Measurements from ENCODE around the gene LCA5L. TPM values are rescaled to one million over a fixed set of nuclear protein-coding genes. Genes with fewer than 3 reads are reported as not detected.
"Not testable (repeated sequence)": the region's sequence is repeated elsewhere in the genome, so short reads cannot be mapped to it uniquely, and the experiment has no call there.

The LCA5L gene
- polyA plus RNA-seq, 4 donors, result 3.8 to 8.2 (median 4.4) TPM

GRCh38 chr21:39452207-39452969 lies 6.8 kb upstream of the LCA5L start:
- DNase-seq (ENCODE audit: low read depth in 4 of 4, low spot score in 3 of 4), result no peak

DNA sequence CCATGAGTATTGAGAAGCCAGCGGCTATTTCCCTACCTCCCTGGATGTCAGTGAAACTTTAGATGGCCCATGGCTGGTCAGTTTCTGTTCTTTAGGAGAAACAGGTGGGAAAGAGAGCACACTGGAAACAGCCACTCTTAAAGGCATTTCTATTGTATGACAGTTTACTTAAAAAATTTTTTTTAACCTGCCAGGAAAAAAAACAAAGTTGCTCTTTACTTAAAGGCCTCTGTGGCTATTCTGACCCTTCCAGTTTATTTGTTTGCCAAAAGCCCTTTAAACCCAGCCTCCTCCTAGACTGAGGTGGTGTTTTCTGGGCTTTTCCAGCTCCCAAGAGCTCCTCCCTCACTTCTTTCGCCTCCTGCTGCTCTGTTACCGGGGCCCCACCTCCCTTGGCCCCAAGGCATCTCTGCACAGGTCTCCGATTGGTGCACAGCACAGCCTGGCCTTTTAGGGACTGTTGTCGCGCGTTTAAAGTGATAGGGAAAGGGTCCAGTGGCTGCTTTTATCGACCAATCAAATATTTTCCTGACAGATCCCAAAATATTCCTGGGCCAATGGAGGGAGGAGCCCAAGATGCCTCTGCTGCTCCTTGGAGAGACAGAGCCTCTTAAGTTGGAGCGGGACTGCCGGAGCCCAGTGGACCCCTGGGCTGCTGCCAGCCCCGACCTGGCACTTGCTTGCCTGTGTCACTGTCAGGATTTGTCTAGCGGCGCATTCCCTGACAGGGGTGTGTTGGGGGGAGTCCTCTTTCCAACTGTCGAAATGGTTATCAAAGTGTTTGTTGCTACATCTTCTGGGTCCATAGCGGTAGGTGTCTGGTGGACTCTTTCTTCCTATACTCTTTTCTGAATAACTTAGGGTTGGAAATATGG lies 6.0 kb upstream of the LCA5L start, which contains the start of gene SH3BGR:
TSS of gene SH3BGR (plus strand) at position 639 of the 875 bp plus-strand sequence. CDS start at position 766, 127 bp downstream.
- no peak for DNase-seq (ENCODE audit: low read depth in 4 of 4, low spot score in 3 of 4)

DNA sequence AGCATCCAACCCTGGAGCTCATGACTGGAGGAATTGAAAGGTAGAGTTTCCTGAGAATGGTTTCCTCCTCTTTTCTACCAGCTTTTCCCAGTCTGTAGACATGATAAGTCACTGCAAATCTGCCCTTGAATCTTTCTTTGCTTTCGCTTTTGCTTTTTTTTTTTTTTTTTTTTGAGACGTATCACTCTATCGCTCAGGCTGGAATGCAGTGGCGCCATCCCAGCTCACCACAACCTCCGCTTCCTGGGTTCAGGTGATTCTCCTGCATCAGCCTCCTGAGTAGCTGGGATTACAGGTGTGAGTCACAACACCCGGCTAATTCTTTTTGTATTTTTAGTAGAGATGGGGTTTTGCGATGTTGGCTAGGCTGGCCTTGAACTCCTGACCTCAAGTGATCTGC lies 1.7 kb upstream of the LCA5L start:
- DNase-seq (ENCODE audit: low read depth in 4 of 4, low spot score in 3 of 4), result no peak

- no peak for DNase-seq (ENCODE audit: low read depth in 4 of 4, low spot score in 3 of 4)
These were observed 977 bp downstream of the LCA5L start for GRCh38 chr21:39444421-39445180.

DNA sequence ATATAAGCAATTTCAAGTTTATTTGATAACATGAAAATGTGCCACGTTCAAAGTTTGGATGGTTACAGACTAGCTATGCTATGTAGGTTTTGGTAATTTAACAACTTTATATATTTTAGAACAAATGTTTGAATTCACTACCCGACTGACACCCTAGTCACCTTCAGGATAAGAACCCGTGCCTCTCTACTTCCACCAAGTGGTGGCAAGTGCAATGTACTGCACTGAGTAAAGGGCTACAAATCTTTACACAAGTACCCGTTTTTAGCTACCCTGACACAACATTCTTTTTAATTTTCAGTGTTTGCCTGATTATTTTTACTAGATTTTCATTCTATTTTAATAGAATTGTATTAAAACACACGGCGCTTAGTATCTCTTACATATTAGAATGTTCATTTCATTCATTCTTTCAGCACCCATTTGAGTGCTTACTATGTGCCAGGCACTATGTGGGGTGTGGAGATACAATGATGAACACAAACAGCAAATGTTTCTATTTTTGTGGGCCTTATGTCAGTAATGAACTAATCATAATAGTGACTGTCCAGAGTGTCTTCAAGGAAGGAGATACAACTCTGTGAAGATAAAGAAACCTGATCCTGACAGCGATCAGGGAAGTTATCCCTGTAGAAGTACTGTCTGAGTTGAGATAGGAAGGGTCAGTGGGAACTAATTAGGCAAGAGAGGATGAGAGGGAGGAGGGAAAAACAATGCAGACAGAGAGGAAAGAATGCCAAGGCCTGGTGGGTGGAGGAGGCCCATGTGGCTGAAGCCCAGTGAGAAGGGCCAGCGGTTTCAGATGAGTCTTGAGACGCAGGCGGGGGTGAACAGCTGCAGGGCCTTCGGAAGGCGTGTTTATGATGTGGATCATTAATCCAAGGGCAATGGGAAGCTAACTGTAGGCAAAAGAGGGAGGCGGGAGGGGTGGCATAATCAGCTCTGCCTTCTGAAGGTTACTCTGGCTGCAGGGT lies 3.8 kb downstream of the LCA5L start:
- no peak for DNase-seq (ENCODE audit: low read depth in 4 of 4, low spot score in 3 of 4)

DNA sequence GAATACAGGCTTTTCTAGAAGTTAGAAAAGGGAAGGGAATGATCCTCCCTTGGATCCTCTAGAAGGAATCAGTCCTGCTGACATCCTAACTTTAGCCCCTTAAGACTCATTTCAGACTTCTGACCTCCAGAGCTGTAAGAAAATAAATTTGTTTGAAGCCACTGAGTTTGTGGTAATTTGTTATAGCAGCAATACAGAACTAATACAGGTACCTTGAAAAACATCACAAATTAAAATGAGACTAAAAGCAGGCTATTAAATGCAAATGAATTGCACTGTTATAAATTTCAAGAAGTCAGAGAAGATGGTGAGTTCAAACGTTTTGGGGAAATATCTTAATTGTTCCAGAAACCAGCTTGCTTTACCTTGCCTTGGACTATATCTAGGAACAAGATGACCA lies 6.3 kb downstream of the LCA5L start:
- no peak for DNase-seq (ENCODE audit: low read depth in 4 of 4, low spot score in 3 of 4)

DNA sequence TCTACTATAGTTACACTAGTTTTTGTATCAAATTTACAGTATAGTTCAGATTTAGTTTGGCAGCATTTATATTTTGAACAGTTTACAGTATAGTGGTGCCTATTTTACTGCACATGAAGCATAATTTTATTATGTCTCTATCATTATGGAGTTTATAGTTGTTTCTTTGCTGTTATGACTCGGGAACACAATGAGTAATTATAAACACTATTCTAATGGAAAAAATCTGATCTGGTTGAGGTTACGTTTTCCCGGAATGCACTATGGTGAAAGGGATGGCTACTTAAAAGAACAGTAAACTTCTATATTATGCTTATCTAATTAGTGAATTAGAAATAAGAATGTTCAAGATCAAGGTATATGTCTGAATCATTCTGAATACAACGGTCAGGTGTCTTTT lies 10.6 kb downstream of the LCA5L start:
- DNase-seq (ENCODE audit: low read depth in 4 of 4, low spot score in 3 of 4), result no peak

GRCh38 chr21:39430954-39431353 lies 14.6 kb downstream of the LCA5L start:
- no peak for DNase-seq (ENCODE audit: low read depth in 4 of 4, low spot score in 3 of 4)

DNA sequence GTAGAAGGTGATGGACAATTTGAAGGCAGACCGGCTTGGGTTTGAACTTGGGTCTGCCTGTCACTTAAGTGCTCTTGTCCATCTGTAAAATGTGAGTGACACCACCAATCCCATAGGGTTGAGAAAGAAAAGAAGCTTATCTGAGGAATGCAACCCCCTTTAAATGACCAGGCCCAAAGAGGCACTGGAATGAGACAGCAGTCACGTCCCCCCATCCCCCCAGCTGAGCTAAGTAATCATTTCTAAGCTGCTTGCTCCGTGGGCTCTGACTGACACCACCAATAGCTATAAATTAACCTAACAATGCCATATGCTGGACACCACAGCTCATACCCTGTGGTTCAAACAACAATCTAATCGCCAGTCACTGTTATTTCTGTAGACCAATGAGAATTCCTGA lies 15.1 kb downstream of the LCA5L start:
- DNase-seq (ENCODE audit: low read depth in 4 of 4, low spot score in 3 of 4), result no peak

DNA sequence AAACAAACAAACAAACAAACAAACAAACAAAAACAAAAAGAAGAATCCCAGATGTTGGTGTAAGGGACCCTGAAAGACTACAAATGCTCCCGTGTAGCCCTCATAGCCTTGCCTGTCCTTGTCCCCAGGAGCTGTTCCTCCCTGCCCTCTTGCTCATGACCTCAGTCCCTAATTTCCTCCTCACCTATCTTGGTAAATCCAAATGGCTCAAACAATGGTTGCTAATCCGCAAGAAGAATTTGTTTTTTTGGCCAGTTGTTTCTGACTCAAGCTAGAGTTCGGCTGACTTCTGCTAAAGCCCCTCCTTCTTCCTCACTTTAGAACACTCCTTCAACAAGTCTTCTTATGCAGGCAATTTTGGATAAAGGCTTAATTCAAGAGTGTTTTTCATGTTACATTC lies 15.6 kb downstream of the LCA5L start:
- DNase-seq (ENCODE audit: low read depth in 4 of 4, low spot score in 3 of 4), result no peak

GRCh38 chr21:39429445-39429844 lies 16.1 kb downstream of the LCA5L start:
- no peak for DNase-seq (ENCODE audit: low read depth in 4 of 4, low spot score in 3 of 4)

DNA sequence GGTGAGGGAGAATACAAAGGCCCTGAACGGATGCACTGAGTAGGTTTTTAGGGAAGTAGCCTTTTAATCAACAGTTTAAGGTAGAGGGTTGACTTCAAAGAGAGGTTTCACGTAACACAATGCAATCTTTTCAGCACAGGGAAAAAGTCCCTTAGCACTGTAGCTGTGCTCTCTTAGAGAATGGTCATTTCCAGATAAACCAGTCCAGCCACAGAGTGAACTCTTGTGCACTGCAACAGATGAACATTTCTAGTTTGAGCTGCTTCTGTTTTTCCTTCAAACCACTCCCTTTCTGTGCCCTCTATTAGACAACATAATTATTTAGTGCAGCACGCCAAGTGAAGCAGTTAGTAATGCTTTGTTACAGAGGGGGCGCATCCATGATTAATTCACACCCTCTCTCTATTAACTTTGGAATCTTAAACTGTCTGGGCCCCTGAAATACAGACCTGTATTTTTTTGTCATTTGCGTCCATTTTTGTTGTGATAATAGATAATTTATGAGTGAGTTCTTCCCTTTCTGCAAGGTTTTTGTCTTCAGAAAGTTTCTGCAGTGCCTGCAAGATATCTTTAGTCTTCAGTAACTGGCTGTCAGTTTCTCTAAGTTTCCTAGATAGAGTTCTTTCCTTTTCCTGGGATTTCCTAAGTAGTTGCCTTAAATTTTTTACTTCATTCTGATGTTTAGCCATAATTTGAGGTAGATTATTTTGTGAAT lies 22.9 kb downstream of the LCA5L start:
- DNase-seq (ENCODE audit: low read depth in 4 of 4, low spot score in 3 of 4), result no peak

DNA sequence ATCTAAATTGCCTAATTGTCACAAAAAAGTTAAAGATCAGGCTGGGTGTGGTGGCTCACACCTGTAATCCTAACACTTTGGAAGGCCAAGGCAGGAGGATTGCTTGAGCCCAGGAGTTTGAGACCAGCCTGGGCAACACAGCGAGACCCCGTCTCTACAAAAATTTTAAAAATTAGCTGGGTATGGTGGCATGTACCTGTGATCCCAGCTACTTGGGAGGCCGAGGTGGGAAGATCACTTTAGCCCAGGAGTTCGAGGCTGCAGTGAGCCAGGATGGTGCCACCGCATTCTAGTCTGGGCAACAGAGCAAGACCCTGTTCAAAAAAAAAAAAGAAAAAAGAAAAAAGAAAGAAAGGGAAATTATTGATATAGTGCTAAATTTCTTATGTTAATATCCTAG lies 26.4 kb downstream of the LCA5L start:
- DNase-seq (ENCODE audit: low read depth in 4 of 4, low spot score in 3 of 4), result not testable (repeated sequence)

- no peak for DNase-seq (ENCODE audit: low read depth in 4 of 4, low spot score in 3 of 4)
These were observed 39.5 kb downstream of the LCA5L start for GRCh38 chr21:39406065-39406464.

DNA sequence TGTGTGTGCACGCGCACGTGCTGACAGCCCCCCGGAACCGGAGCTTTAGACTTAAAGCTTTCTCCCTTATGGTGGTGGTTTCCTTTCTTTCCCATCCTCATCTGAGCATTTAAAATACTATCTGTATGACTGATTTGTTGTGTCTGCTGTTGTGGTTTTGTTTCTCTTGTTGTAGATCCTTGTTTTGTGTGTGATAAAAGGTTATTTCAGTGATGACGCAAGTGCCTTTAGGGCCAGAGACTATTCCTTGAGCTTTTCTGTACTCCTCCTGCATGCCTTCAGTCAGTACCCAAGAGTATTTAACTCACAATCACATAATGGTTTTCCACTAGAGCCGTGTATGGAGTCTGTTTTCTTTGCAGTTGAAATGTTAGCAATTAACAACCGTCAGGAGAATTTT lies 45.4 kb downstream of the LCA5L start:
- no peak for DNase-seq (ENCODE audit: low read depth in 4 of 4, low spot score in 3 of 4)

GRCh38 chr21:39397646-39398385 lies 47.8 kb downstream of the LCA5L start:
- DNase-seq (ENCODE audit: low read depth in 4 of 4, low spot score in 3 of 4), result no peak

DNA sequence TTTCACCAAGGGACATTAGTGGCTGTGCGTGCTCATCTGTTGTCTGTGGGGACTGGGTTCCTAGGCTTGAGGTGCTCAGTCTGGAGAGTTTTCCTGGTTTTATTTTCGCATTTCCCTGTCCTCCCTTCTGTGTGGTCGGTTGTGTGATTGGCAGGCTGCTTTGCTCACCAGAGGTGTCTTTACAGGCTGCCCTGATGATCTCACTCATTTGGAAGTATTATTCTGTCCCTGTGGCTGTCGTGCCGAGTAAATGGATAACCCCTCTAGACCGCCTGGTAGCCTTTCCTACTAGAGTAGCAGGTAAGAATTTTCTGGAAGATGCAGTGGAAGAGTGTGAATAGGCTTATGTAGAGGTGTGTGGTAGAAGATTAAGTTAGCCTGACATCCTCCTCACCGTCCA lies 52.6 kb downstream of the LCA5L start:
- no peak for DNase-seq (ENCODE audit: low read depth in 4 of 4, low spot score in 3 of 4)

DNA sequence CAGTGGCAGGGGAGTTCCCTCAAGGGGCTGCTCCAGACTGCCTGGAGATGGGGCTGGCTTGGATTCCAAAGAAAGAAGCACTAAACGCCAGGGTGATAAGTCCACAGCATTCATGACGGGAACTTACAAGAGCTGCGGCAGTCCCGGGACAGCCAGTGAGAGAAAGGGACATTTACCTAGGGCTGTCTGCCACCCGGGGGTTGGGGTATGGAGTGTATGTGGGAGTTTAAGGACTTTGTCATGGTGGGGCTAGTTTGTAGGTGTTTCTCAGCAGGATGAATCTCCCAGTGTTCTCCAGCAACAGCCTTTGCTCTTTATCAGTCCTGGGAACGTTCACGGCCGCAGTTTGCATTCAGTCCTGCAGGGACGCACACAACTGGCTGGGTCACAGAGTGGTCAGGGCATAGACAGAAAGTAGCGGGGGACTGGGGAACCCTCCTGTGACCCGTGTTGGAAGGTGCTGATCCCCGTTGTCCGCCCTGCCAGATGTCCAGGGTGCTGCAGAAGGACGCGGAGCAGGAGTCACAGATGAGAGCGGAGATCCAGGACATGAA lies 55.3 kb downstream of the LCA5L start:
- DNase-seq (ENCODE audit: low read depth in 4 of 4, low spot score in 3 of 4), result no peak
